RPMI7951 (cell line): ENCODE data around the gene SLC6A2. TPM values are rescaled to one million over a fixed set of nuclear protein-coding genes. Genes with fewer than 3 reads are reported as not detected.

Experiments
- DNase-seq: peaks from one replicate; pipeline ENCODE4 v3.0.0-alpha.2; 2012; ENCODE audit warnings: low read depth
- total RNA-seq: library from RNA; depleted of rRNA; stranded (reverse); fragments of >200 nt; shearing (Covaris generic); gene quantifications from 2 replicates; pipeline ENCODE4 v1.2.3, GENCODE V29; 2014

The SLC6A2 gene
- total RNA-seq, 1 experiment from 2014 or later: not detected

DNA sequence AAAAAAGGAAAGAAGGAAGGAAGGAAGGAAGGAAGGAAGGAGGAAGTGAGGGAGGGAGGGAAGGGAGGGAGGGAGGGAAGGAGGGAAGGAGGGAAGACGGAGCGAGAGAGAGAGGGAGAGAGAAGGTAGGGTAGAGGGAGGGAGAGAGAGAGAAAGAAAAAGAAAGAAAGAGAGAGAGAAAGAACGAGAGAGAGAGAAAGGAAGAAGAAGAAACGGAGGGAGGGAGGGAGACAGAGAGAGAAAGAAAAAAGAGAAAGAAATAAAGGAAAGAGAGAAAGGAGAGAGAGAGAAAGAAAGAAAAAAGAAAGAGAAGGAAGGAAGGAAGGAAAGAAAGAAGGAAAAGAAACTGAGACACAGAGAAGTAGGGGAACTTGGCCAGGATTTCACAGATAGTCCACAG is 8.4 kb upstream of the SLC6A2 start:
- no peak for DNase-seq

DNA sequence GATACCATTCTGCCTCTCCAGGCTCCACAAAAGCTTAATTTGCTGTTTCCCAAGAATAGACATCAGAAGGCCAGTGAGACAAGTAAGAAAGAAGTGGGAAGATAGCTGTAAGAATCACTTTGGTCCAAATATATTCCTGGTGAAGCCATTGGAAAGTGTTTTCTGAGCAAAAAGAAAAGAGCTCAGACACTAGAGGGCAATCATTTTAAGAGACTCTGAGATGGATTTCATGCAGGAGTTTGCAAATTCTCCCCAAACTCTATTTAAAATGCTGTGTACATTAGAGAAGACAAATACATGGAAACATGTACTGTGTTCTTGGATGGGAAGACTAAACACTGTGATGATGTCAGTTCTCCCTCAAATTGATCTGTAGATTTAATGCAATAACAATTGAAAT is 8.0 kb upstream of the SLC6A2 start:
- DNase-seq: no peak

DNA sequence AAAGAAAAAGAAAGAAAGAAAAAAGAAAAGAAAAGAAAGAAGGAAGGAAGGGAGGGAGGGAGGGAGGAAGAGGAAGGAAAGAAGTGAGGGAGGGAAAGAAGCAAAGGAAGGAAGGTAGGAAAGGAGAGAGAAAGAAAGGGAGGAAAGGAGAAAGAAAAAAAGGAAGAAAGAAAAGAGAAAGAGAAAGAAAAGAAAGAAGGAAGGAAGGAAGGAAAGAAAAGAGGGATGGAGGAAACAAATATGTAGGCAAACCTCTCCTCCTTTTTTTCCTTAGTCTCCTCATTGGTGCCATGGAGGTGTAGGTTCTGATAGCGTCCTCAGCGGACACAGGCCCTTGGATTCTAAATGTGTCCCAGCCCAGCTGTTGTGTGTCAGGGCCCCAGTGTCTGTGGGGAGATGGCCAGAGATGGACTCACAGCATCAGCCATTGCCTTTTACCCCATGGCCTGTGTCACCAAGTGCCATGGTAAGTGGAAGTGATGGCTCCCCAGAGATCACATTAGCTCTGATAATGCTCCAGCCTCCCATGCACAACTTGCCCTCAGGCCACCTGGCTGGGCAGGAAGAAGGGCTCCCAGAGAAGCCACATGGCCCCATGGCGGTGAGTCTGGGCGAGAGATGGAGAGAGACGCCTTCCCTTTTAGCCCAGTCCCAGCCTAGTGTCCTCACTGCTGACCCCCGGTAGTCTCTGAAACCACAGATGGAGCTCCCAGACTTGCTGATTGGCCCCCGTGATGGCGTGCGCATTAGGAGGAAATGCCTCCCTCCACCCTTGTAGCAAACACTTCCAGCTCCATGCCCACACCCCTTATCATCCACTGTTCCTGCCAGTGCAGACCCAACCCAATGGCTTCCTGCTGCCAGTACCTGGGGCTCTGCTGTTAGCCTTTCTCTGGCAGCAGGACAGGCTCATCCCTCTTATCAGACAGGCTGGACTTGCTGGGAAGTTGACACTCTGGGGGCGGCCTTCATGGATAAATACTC is 3.7 kb upstream of the SLC6A2 start:
- DNase-seq: no peak

DNA sequence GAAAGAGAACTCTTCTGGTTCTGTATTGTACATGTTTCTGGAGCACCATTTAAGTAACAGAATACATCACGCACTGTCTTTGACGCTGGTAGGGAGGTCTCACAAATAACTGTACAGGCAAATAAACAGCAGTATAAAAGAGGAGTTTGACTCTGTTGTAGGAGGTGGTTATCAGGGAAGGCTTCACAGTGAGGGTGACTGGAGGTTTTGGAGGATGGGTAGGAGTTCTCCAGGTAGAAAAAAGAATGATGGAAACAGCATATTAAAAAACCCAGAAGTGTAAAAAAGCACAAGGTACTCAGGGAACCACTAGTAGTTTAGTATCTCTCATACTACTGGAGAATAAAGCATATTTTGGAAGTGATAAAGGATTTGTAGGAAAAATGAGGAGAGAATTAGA is 2.7 kb upstream of the SLC6A2 start:
- no peak for DNase-seq

DNA sequence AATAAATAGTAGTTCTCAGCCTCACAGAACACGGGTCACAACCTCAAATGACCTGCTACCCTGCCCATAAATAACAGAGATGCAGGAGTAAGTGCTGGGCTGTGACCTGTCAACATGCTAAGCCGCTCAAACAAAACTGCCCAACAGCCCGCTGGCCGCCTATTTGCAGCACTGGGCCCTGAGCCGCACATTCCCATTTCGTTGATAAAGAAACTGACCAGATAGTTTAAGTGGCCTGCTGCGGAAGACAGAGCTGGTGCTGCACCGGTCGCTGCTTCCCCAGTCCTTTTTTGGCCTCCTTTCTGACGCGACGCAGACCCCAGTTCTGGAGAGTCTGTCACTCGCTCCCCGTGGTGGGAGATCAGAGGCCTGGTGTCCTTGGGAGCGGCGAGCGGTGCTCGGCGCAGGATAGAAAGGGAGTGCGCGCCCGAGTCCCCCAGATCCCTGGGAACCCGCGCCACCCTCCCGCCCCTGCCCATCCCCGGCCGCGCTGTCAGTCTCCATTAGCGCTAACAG is 349 bp upstream of the SLC6A2 start:
- DNase-seq: no peak

DNA sequence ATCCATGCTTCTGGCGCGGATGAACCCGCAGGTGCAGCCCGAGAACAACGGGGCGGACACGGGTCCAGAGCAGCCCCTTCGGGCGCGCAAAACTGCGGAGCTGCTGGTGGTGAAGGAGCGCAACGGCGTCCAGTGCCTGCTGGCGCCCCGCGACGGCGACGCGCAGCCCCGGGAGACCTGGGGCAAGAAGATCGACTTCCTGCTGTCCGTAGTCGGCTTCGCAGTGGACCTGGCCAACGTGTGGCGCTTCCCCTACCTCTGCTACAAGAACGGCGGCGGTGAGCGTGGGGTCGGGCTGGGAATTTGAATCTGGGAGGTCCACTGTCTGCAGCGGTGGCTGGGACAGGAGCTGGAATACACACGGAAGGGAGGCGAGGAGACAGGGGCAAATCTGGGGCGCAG is 904 bp downstream of the SLC6A2 start:
- DNase-seq: no peak

DNA sequence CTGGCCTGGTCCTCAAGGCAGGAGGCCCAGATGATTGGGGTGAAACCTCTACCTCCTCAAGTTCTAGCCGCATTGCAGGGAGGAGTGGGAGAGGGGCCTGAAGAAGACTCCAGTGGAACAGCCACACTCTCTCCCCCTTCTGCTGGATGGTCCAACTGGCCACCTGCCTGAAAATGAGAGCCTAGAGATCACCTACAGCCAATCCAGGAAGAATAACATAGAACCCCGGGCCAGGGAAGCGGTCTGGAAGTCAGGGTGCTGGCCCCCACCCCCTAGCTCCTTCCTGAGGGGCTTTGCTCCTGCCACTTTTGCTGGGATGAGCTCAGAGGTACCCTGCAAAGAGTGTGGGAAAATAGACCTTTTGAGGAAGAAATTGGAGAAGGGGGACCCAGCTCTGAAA is 1.8 kb downstream of the SLC6A2 start:
- DNase-seq: no peak

DNA sequence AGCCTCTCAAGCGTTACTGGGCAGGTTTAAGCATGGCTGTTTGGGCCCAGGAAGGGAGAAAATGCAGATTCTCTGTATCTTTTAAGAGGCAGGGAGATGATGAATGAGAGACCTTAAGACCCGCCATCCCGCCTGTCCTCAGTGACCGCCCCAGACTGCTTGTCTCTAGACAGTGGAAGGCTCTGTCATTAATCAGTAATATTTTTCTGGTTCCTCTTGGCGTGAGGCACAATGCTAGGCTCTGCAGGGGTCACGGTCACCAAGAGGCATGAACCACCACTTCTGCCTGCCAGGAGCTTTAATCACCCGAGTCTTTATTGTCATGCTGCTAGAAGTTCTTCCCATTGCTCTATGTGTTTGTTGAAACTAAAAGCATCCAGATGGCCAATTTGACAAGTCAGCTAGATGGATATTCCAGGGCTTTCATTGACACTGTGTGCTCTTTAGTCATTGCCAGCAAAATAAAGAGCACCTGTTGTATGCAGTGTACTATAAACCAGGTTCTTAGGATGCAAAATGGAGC is 3.2 kb downstream of the SLC6A2 start:
- DNase-seq: no peak

DNA sequence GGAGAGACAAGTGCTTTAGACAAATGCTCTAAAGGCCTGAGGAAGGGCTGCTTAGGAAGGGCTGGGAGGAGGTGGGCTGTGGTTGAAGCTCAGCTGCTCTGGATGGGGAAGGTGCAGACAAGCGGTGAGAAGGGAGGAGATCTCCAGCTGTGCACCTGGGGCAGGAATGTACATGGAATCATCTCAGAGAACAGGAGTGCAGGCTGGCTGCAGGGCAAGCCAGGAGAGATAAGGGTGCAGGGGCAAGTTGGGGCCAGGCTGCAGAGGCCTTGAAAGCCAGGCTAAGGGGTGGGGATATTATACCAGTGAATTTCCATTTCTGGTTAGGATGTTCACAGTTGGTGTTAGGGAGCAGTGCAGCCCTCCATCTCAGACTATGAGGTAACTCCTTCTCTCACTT is 4.2 kb downstream of the SLC6A2 start:
- no peak for DNase-seq

DNA sequence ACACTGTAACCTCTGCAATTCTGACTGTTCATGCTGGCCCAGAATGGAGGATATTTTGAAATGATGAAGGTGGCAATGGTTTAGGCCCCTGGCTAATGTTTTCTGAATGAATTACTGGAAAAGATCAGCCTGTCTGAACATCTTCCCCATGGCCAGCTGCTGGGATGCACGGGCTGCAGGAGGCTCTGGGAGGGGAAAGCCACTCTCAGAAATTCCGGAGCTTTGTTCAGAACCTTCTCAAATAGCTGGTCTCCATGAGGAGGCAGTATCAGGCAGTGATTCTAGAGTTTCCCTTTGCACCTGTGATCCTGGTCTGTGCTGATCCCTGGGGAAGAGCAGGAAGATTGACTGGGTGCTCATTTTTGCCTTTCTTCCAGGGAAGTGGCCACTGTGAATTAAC is 5.0 kb downstream of the SLC6A2 start:
- DNase-seq: no peak

DNA sequence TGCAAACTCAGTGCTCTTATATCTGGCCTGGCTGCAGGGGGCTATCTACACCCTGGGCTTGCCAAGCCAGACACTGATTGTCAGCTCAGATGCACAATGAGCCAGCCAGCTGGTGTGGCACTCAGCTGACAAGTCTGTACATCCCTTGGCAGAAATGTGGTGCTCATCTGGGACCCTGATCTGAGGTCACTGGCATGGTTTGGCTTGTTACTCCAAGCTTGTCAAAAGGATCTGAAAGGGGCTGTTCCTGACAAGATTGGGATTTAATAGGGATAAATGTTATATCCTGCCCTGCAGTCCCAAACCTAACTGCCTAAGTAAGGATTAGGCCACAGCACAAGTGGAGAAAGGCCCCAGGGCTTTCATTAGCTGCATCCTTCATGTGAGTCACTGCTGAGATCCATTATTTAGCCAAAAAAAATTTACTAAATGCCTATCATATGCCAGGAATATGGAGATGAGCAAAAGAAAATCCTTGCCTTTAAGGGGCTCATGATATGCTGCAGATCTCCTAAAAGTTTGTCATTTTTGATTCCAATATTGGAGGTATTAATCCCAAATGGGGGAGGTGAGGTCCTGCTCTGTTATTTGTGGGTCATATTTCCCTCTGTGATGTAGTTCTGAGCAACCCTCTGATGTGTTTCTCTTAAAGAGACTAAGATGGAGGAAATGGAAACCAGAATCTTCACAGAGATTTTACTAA is 6.3 kb downstream of the SLC6A2 start:
- peak; percentile 83 for DNase-seq

DNA sequence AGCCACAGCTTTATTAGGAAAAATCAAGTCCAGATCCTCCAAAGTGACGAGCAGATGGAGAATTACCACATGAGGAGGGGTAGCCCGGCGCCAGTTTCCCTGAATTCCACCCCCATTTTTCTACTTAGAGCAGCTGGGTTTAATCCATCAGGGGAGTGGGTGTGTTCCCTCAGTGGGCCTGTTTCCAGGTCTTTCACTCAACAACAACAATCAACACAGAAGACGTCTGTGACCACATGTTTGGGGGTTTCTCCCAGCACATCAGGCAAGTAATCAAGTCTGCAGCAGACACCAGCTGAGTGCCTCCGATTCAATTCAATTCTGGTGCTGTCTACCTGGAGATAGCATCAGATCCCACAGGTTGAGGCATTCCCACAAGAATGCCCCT is 6.8 kb downstream of the SLC6A2 start:
- DNase-seq: peak; percentile 39

DNA sequence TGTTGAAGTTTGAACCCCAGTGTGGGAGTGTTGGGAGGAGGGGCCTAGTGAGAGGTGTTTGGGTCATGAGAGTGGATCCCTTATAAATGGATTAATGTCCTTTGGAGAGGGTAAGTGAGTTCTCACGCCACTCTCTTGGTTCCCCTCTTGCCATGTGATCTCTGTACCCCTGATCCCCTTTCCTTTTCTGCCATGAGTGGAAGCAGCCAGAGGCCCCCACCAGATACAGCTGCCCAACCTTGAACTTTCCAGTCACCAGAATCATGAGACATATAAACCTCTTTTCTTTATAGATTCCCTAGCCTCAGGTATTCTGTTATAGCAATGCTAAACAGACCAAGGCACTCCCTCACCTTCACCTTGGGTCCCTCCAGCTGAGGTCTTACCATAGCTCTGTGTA is 7.4 kb downstream of the SLC6A2 start:
- DNase-seq: no peak

DNA sequence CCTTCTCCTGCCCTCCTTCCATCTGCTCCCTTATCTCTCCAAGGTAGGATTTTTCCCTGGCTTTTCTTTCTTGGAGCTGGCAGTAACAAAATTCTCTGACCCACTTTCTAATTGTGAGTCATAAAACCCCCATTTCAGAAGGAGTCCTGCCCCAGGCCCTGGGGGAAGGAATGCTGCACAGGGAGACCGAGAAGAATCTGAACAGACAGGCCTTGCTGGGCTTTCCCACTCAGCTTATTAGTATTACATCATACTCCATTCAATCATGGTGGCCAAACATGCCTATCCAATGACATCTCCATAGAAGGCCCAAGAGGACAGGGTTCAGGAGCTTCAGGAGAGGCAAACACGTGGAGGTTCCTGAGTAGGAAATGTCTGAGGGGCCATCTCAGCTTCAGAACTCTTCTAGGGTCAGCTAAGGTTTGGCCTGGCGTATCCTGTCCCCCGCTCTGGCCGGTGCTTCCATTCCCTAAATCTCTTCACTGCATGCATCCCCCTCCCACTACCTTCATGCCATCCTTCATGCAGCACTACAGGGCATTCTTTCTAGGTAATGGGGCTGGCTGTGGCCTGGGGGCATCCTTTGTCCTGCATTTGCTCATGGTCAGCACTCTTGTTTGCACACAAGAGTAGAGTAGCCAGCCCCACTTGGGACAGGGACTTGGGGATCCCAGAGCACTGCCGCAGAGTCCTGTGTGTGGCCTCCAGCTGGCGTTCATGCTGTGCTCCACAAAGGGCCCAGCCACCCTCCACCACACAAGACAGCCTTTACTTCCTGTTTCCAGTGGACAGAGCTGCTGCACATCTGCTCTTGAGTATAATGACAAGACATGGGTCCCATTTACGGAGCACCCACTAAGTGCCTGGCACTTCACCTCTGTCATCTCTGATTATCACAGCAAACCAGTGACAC is 8.2 kb downstream of the SLC6A2 start:
- peak; percentile 79 for DNase-seq

DNA sequence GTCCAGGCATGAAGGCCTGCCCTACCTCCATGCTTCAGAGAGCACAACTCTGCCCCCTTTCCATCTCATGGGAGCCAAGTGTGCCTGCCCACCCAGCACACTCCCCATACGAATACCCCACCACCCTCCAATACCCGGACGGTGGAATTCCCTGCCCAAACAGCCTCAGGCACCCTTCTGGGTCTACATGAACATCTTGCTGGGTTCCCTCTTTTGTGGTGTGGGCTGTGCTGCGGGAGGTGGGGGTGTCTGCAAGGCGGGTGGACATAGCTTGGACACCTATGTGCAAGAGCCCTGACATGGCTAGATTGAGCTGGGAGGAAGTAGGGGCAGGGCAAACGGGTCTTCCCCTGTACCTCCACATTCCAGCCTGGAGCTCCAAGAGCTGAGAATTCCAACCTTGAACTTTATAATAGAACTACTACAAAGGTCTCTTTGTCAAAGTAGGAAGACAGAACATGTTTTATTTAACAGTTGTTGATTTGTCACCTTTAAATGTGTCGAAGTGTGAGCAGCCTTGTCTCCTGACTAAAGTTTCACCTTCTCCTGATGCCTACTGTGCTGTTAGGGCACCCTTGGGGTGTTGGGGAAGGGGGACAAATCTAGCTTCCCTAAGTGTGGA is 9.1 kb downstream of the SLC6A2 start:
- no peak for DNase-seq

DNA sequence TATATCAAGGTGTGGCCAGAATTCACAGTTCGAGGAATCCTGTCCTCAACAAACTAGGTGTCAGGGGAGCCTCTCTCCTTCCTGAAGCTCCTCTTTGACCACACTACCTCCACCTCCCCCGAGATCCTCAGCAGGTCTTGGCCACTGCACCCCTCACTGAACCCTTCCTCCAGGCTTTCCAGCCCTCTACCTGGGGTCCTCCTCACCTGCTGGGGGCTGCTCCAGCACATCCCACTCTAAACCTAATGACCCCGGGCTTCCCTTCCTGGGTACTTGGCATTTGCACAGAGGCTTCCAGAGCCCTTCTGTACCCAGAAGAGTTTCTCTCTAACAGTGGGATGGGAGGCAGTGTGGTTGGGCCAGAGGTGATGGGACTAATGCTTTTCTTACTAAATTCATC is 9.7 kb downstream of the SLC6A2 start:
- no peak for DNase-seq

DNA sequence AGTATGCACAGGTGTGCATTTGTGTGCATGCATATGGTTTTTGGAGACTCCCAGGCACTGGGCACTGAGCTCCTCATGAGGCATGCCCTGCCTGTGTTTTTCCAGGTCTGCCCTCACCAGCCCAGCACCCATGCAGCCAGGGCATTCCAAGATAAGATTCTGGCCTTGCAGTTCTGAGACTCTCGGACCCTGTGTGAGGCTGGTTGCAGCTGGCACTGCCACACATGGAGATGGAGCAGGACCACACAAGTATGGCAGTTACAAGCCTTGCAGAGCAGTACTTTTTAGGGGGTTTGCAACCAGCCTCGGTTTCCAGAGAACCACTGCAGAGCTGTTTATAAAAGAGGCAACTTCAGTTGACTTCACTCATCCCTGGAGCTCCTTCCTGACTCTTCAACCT is 10.2 kb downstream of the SLC6A2 start:
- DNase-seq: no peak

DNA sequence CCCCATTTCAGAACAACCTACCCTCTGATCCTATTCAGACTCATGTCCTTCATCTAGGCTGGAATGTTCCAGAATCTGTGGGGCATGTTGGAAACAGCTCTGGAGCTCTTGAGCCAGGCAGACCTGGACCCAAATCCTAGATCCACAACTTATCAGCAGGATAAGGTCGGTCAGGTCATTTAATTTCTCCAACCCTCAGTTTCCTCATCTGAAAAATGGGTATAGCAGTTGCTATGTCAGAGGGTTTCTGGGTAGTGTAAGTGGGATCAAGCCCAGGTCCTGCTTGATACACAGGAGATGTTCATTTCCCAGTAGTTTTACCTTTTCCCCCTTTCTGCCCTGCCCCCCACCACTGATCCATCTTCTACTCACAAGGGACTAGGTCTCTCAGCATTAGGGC is 12.0 kb downstream of the SLC6A2 start:
- no peak for DNase-seq

DNA sequence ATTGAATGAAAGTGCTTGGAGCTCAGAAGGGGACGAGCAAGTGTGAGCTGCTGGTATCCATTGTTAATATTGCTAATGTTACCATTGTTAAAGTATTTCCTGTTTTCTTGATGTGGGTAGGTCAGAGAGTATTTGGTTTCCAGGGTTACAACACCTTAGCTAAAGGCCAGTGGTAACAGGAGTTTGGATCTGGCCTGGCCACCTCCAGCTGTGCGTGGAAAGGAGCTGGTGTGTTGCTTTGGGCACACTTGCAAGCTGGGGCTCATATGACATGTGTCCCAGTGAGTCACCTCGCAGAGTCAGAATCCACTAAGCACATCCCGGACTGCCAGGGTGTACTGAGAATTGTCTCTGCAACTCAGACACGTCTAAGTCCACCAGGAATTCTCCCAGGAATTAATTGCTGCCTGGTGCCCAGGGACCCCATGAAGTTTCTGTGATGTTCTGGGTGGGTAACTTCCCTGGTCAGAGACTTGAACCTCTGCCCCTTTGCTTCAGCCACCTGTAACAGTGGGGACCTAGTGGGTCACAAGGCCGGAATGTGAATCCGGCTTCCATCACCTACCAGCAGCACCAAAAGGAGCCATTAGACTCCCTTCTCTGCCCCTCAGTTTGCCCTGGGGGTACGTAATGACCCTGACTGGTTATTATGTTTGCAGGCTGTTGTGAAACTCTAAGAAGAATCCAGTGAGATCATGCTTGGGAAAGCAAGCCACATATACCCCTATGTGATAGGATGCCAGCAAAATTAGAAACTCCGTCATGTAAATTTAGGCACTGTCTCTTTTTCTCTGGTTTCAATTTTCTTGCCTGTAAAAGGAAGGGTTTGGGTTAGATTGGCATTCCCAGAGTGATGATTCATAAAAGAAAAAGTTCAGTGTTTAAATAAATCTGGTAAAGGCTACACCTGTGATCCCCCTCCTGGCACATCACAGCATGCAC is 12.8 kb downstream of the SLC6A2 start:
- DNase-seq: peak; percentile 88
